Measurements from ENCODE around the gene ZKSCAN1. TPM values are rescaled to one million over a fixed set of nuclear protein-coding genes. Genes with fewer than 3 reads are reported as not detected.

ZKSCAN1 gene
- total RNA-seq, 6 experiments from 2014 or later, result 24.5 to 147 (median 80.1) TPM

GRCh38 chr7:100071018-100071723 is 55.8 kb downstream of the ZKSCAN1 start:
- DNase-seq (no peak), ATAC-seq (no peak)
- Histone ChIP-seq H3K27me3 (no peaks in the 10 kb centered on the region), H3K4me3 (no peak overlapping the region), H3K4me1 (peaks cover 0 to 9% (median 4%) of the 10 kb centered on the region in 4 donors), H3K9me3 (peaks cover 4 to 16% (median 9%) of the 10 kb centered on the region in 4 donors), H3K27ac (no peak overlapping the region), H3K36me3 (peaks cover 8 to 65% (median 53%) of the 10 kb centered on the region in 4 donors)
- intact Hi-C loops (cut with DNase I), result no loop called here
- no peak for TF ChIP-seq CTCF (IDR thresholded peaks at IDR 0.05)
- TF ChIP-seq POLR2A (IDR thresholded peaks at IDR 0.05), result no peak
- WGBS (ENCODE audit: insufficient coverage, low coverage, low lambda C conversion rate, missing lambda C conversion rate), result 98% methylated on average over 9 of the region's 11 CpGs

DNA sequence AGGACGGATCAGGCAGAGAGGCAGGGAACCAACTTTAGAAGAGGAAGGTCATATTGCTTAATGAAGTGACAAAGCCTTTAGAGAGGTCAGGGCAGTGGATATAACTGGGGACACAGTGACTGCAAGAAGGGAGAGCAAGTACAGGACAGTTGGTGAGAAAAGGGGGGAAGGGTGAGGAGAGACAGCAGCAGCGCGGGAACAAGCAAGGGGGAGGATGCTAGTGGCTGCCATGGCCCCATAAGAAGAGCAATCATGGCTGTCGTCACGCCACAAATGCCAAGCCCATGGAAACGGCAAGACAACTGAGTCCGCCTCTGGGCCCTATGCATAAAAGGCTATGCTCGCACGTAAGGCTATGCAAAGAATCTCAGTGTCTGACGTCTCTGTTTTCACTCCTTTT is 57.1 kb downstream of the ZKSCAN1 start:
- H3K4me3 ChIP-seq, result no peak overlapping the region
- H3K27me3 ChIP-seq, result no peaks in the 10 kb centered on the region
- intact Hi-C loops (cut with DNase I), result no loop called here
- TF ChIP-seq CTCF (IDR thresholded peaks at IDR 0.05), result no peak
- no peak for TF ChIP-seq POLR2A (IDR thresholded peaks at IDR 0.05)
- H3K9me3 ChIP-seq, result peaks cover 4 to 16% (median 9%) of the 10 kb centered on the region in 4 donors
- H3K27ac ChIP-seq, result no peak overlapping the region
- no peak for ATAC-seq
- DNase-seq, result no peak
- H3K36me3 ChIP-seq, result peaks cover 8 to 78% (median 58%) of the 10 kb centered on the region in 4 donors
- WGBS (ENCODE audit: insufficient coverage, low coverage, low lambda C conversion rate, missing lambda C conversion rate), result 97% methylated on average over 5 of the region's 10 CpGs
- H3K4me1 ChIP-seq, result no peaks in the 10 kb centered on the region

DNA sequence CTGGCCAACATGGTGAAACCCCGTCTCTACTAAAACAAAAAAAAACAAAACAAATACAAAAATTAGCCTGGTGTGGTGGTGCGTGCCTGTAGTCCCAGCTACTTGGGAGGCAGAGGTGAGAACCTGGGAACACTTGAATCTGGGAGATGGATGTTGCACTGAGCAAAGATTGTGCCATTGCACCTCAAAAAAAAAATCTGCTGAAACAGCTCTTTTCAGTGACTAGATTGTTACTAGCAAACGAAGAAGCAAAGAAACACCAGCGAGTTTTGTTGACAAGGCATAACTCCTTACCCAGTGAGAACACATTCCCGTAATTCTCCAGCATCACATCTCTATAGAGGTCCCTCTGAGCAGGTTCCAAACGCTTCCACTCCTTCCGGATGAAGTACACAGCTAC is 59.4 kb downstream of the ZKSCAN1 start:
- TF ChIP-seq CTCF (IDR thresholded peaks at IDR 0.05), result no peak
- no peak for TF ChIP-seq POLR2A (IDR thresholded peaks at IDR 0.05)
- DNase-seq, result no peak
- intact Hi-C loops (cut with DNase I), result no loop called here
- H3K4me1 ChIP-seq, result peaks cover 0 to 19% (median 8%) of the 10 kb centered on the region in 4 donors
- H3K27ac ChIP-seq, result no peak overlapping the region
- peaks cover 4 to 16% (median 9%) of the 10 kb centered on the region in 4 donors for H3K9me3 ChIP-seq
- no peak for ATAC-seq
- 75% methylated on average over 7 of the region's 7 CpGs for WGBS (ENCODE audit: insufficient coverage, low coverage, low lambda C conversion rate, missing lambda C conversion rate)
- peaks cover 8 to 74% (median 57%) of the 10 kb centered on the region in 4 donors for H3K36me3 ChIP-seq
- H3K27me3 ChIP-seq, result no peaks in the 10 kb centered on the region
- no peak overlapping the region for H3K4me3 ChIP-seq

DNA sequence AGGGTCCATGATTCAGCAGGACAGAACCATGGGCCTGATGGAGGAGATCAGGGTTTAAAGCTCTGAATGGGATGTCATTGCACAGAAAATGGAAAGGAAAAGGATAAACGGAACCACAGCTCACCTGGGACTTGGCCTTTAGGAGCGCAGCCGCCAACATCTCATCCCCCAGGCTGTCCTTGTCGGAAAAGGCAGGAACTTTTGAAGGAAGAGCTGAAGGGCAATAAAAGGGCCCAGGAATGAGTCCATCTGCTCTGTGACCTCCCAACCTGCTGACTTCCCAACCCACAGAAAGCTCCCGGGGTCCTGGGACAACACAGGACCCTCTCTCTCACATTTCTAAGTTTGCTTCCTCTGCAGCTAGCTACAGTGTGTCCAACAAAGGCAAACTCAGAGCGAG is 60.0 kb downstream of the ZKSCAN1 start:
- no peak for TF ChIP-seq CTCF (IDR thresholded peaks at IDR 0.05)
- TF ChIP-seq POLR2A (IDR thresholded peaks at IDR 0.05), result no peak
- Histone ChIP-seq H3K9me3 (peaks cover 4 to 14% (median 9%) of the 10 kb centered on the region in 4 donors), H3K4me1 (peaks cover 0 to 25% (median 11%) of the 10 kb centered on the region in 4 donors), H3K27ac (no peak overlapping the region), H3K36me3 (peaks cover 8 to 70% (median 54%) of the 10 kb centered on the region in 4 donors), H3K4me3 (no peak overlapping the region), H3K27me3 (no peaks in the 10 kb centered on the region)
- intact Hi-C loops (cut with DNase I), result no loop called here
- no CpG with 5 or more reads among the region's 6 CpGs for WGBS (ENCODE audit: insufficient coverage, low coverage, low lambda C conversion rate, missing lambda C conversion rate)
- DNase-seq (no peak), ATAC-seq (no peak)

Measured in right lobe of liver (tissue), 6 donors.